NCI-H1092 treated with DMSO at 0.1 percent for 48 hours (cell line): Measurements from ENCODE around the gene PAXX.

Source experiments
- DNase-seq: peaks from one replicate; lab custom pipeline; 2025; lab: John Stamatoyannopoulos, UW

PAXX gene

GRCh38 chr9:137006116-137007003 lies 14.1 kb downstream of the PAXX start:
- DNase-seq = no peak

GRCh38 chr9:137007108-137007815 lies 15.0 kb downstream of the PAXX start:
- DNase-seq = peak; percentile 51

- no peak for DNase-seq
Observed at GRCh38 chr9:137007816-137008270, 15.6 kb downstream of the PAXX start.

GRCh38 chr9:137008312-137008711 lies 16.1 kb downstream of the PAXX start:
- no peak for DNase-seq

GRCh38 chr9:137009217-137009616 lies 17.0 kb downstream of the PAXX start:
- no peak for DNase-seq

GRCh38 chr9:137009938-137010732 lies 17.9 kb downstream of the PAXX start:
- no peak for DNase-seq

- no peak for DNase-seq
Observed at GRCh38 chr9:137011156-137011555, 18.9 kb downstream of the PAXX start.

GRCh38 chr9:137011907-137012675 lies 19.9 kb downstream of the PAXX start:
- DNase-seq = no peak

GRCh38 chr9:137012694-137013570 lies 20.7 kb downstream of the PAXX start:
- no peak for DNase-seq

GRCh38 chr9:137013571-137013940 lies 21.3 kb downstream of the PAXX start:
- DNase-seq = no peak

- no peak for DNase-seq
Observed at GRCh38 chr9:137014166-137014565, 21.9 kb downstream of the PAXX start.

GRCh38 chr9:137014776-137015539 lies 22.7 kb downstream of the PAXX start:
- DNase-seq = no peak

GRCh38 chr9:137015540-137015930 lies 23.3 kb downstream of the PAXX start:
- DNase-seq = no peak

GRCh38 chr9:137015976-137016375 lies 23.8 kb downstream of the PAXX start:
- no peak for DNase-seq

GRCh38 chr9:137016436-137016835 lies 24.2 kb downstream of the PAXX start:
- DNase-seq = no peak

- DNase-seq = no peak
Observed at GRCh38 chr9:137017071-137017470, 24.8 kb downstream of the PAXX start.

GRCh38 chr9:137017791-137018497 lies 25.7 kb downstream of the PAXX start:
- no peak for DNase-seq

GRCh38 chr9:137018761-137019559 lies 26.7 kb downstream of the PAXX start:
- DNase-seq = no peak
